Neural progenitor cell (in vitro differentiated cells): ENCODE measurements around the gene TTC6. TPM values are rescaled to one million over a fixed set of nuclear protein-coding genes. Genes with fewer than 3 reads are reported as not detected.

ENCODE experiments used
- DNase-seq: peaks from one replicate; pipeline ENCODE4 v3.0.0-alpha.2; 2016; ENCODE audit warnings: low spot score
- H2AFZ ChIP-seq: fragments of 200-600 bp; sonication (generic); replicated peaks from 2 replicates; pipeline ENCODE4 v1.6.1; 2016; ENCODE audit warnings: antibody characterized with exemption
- H3F3A ChIP-seq: fragments of 200-600 bp; sonication (generic); 2 replicates; pipeline ENCODE4 v1.6.1; 2016; ENCODE audit warnings: antibody characterized with exemption, low read depth
- H3K27ac ChIP-seq: fragments of 200-600 bp; sonication (generic); 2 replicates; pipeline ENCODE4 v1.5.1; 2016; ENCODE audit warnings: mild to moderate bottlenecking
- H3K27me3 ChIP-seq: fragments of 200-600 bp; sonication (generic); 2 replicates; pipeline ENCODE4 v1.6.1; 2016; ENCODE audit warnings: mild to moderate bottlenecking, moderate library complexity
- H3K36me3 ChIP-seq: fragments of 200-600 bp; sonication (generic); 2 replicates; pipeline ENCODE4 v1.5.1; 2016
- H3K4me1 ChIP-seq: fragments of 200-600 bp; sonication (generic); 2 replicates; pipeline ENCODE4 v1.6.1; 2016; ENCODE audit warnings: mixed run types
- H3K4me2 ChIP-seq: fragments of 200-600 bp; sonication (generic); 2 replicates; pipeline ENCODE4 v1.6.1; 2016
- H3K4me3 ChIP-seq: fragments of 200-600 bp; sonication (generic); 2 replicates; pipeline ENCODE4 v1.5.1; 2016
- H3K79me2 ChIP-seq: fragments of 200-600 bp; sonication (generic); 2 replicates; pipeline ENCODE4 v1.6.1; 2016; ENCODE audit warnings: low read depth
- H3K9ac ChIP-seq: fragments of 200-600 bp; sonication (generic); 2 replicates; pipeline ENCODE4 v1.6.1; 2016
- H3K9me3 ChIP-seq: fragments of 200-600 bp; sonication (generic); 2 replicates; pipeline ENCODE4 v1.5.1; 2016; ENCODE audit warnings: low read depth
- H4K20me1 ChIP-seq: fragments of 200-600 bp; sonication (generic); 2 replicates; pipeline ENCODE4 v1.6.1; 2016; ENCODE audit warnings: low read depth
- H3K27ac Mint-ChIP-seq: 3 replicates; pipeline ENCODE4 v1.8.0; 2021; ENCODE audit warnings: mixed read lengths
- H3K27me3 Mint-ChIP-seq: 2 replicates; pipeline ENCODE4 v1.8.0; 2022; ENCODE audit warnings: low read depth, mild to moderate bottlenecking, inconsistent platforms, moderate library complexity, mixed read lengths; ENCODE audit not compliant: insufficient read depth
- H3K36me3 Mint-ChIP-seq: 3 replicates; pipeline ENCODE4 v1.8.0; 2021; ENCODE audit warnings: mixed read lengths
- H3K4me1 Mint-ChIP-seq: 3 replicates; pipeline ENCODE4 v1.8.0; 2021; ENCODE audit warnings: mixed read lengths
- H3K4me3 Mint-ChIP-seq: 3 replicates; pipeline ENCODE4 v1.8.0; 2021; ENCODE audit warnings: mild to moderate bottlenecking, moderate library complexity, mixed read lengths
- H3K9me3 Mint-ChIP-seq: 3 replicates; pipeline ENCODE4 v1.8.0; 2020; ENCODE audit warnings: mixed read lengths
- CTCF ChIP-seq: fragments of 200-600 bp; sonication (generic); IDR thresholded peaks from 2 replicates; pipeline ENCODE4 v1.5.1; 2017; ENCODE audit warnings: antibody characterized with exemption, mild to moderate bottlenecking
- EZH2 ChIP-seq: fragments of 200-600 bp; sonication (generic); IDR thresholded peaks from 2 replicates; pipeline ENCODE4 v1.6.1; 2017; ENCODE audit warnings: antibody characterized with exemption, mild to moderate bottlenecking, moderate library complexity
- EZH2phosphoT487 ChIP-seq: fragments of 200-600 bp; sonication (generic); IDR thresholded peaks from 2 replicates; pipeline ENCODE4 v1.6.1; 2017; ENCODE audit warnings: antibody characterized with exemption
- total RNA-seq: library from RNA; depleted of rRNA; stranded (reverse); fragments of >200 nt; gene quantifications from 2 replicates; pipeline ENCODE4 v1.2.3, GENCODE V29; 2015; ENCODE audit warnings: low replicate concordance

TTC6 gene
- total RNA-seq, 1 donor from 2014 or later: 2.6 TPM

- Histone ChIP-seq H3K4me1 (peaks cover 24% of the 10 kb centered on the region), H3K4me2 (peak overlapping the region; percentile 79), H3K9me3 (no peaks in the 10 kb centered on the region), H3K36me3 (no peaks in the 10 kb centered on the region), H3K27me3 (peaks cover 100% of the 10 kb centered on the region), H3K79me2 (no peaks in the 10 kb centered on the region), H3K9ac (no peak overlapping the region), H3F3A (peaks cover 56% of the 10 kb centered on the region), H4K20me1 (peaks cover 52% of the 10 kb centered on the region), H3K27ac (no peak overlapping the region), H3K4me3 (peak overlapping the region; percentile 45), H2AFZ (peak overlapping the region; percentile 27)
- H3K27ac Mint-ChIP-seq: no peak overlapping the region
- peaks cover 86% of the 10 kb centered on the region for H3K27me3 Mint-ChIP-seq
- no peaks in the 10 kb centered on the region for H3K36me3 Mint-ChIP-seq
- H3K4me1 Mint-ChIP-seq: peaks cover 36% of the 10 kb centered on the region
- DNase-seq: peak; percentile 47
- H3K4me3 Mint-ChIP-seq: peak overlapping the region; percentile 74
- H3K9me3 Mint-ChIP-seq: peaks cover 2% of the 10 kb centered on the region
- TF ChIP-seq CTCF: no peak
- peak; percentile 12 for TF ChIP-seq EZH2phosphoT487
- TF ChIP-seq EZH2: peak; percentile 84
These were observed 2.7 kb downstream of the TTC6 start for GRCh38 chr14:37597914-37598746.

GRCh38 chr14:37598747-37599506 lies 3.5 kb downstream of the TTC6 start:
- Mint-ChIP-seq H3K27me3 (peaks cover 81% of the 10 kb centered on the region), H3K4me1 (peaks cover 36% of the 10 kb centered on the region), H3K36me3 (no peaks in the 10 kb centered on the region), H3K27ac (no peak overlapping the region), H3K4me3 (peak overlapping the region; percentile 83), H3K9me3 (peaks cover 2% of the 10 kb centered on the region)
- peak; percentile 77 for TF ChIP-seq EZH2
- peak; percentile 64 for TF ChIP-seq EZH2phosphoT487
- TF ChIP-seq CTCF: no peak
- peaks cover 56% of the 10 kb centered on the region for H3F3A ChIP-seq
- no peaks in the 10 kb centered on the region for H3K9me3 ChIP-seq
- peak overlapping the region; percentile 45 for H3K4me3 ChIP-seq
- peaks cover 44% of the 10 kb centered on the region for H4K20me1 ChIP-seq
- no peak overlapping the region for H3K9ac ChIP-seq
- H3K4me2 ChIP-seq: peak overlapping the region; percentile 79
- H3K36me3 ChIP-seq: no peaks in the 10 kb centered on the region
- DNase-seq: peak; percentile 42
- peak overlapping the region; percentile 48 for H2AFZ ChIP-seq
- peaks cover 100% of the 10 kb centered on the region for H3K27me3 ChIP-seq
- no peaks in the 10 kb centered on the region for H3K79me2 ChIP-seq
- H3K27ac ChIP-seq: no peak overlapping the region
- H3K4me1 ChIP-seq: peaks cover 24% of the 10 kb centered on the region

GRCh38 chr14:37599507-37600368 lies 4.3 kb downstream of the TTC6 start:
- peaks cover 100% of the 10 kb centered on the region for H3K27me3 ChIP-seq
- Mint-ChIP-seq H3K9me3 (peaks cover 2% of the 10 kb centered on the region), H3K27me3 (peaks cover 77% of the 10 kb centered on the region)

More at GRCh38 chr14:37599507-37600368, 4.3 kb downstream of the TTC6 start:
- Mint-ChIP-seq H3K4me3 (peak overlapping the region; percentile 83), H3K36me3 (no peaks in the 10 kb centered on the region), H3K4me1 (peaks cover 32% of the 10 kb centered on the region), H3K27ac (no peak overlapping the region)
- peak; percentile 39 for TF ChIP-seq EZH2
- TF ChIP-seq EZH2phosphoT487: peak; percentile 32
- TF ChIP-seq CTCF: peak; percentile 11
- no peaks in the 10 kb centered on the region for H3K79me2 ChIP-seq
- H3K36me3 ChIP-seq: no peaks in the 10 kb centered on the region
- no peak overlapping the region for H3K27ac ChIP-seq
- H3K4me3 ChIP-seq: peak overlapping the region; percentile 45
- peak; percentile 74 for DNase-seq
- H3F3A ChIP-seq: peaks cover 50% of the 10 kb centered on the region
- no peak overlapping the region for H3K9ac ChIP-seq
- H3K9me3 ChIP-seq: no peaks in the 10 kb centered on the region
- H4K20me1 ChIP-seq: peaks cover 43% of the 10 kb centered on the region
- H3K4me1 ChIP-seq: peaks cover 24% of the 10 kb centered on the region
- H3K4me2 ChIP-seq: peak overlapping the region; percentile 79
- peak overlapping the region; percentile 48 for H2AFZ ChIP-seq
